ENCODE data around the gene MRPL14.

The MRPL14 gene

GRCh38 chr6:44064089-44064947, 62.9 kb downstream of the MRPL14 start:
- peak; percentile 27 for DNase-seq

DNA sequence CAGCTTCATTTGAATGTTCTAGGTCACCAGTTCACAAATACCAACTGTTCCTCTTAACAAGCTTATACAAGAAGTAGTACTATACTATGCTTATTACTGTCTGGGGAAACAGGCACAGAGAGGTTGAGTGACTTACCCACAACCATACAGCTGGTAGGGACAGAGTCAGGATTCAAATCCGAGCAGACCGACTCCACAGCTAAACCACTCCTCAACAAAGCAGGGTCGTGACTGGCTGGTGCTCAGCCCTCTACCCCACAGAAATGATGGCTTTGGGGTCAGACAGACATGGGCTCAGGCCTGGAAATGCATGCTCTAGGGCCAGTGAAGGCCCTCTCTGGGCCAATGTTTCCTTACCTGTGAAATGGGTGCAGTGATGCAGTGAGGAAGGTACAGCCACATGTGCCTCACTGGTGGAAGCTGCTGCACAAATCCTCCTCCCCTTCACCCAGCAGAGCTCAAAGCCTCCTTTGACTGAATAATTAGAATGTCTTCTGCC, 63.6 kb downstream of the MRPL14 start:
- DNase-seq: no peak
